HepG2 (cell line): ENCODE data around the gene MED20. TPM values are rescaled to one million over a fixed set of nuclear protein-coding genes. Genes with fewer than 3 reads are reported as not detected.
A peak's percentile ranks its signal among the peaks of the same experiment; 100 is the strongest.

Source experiments
- ARHGAP35 ChIP-seq: sonication (generic); formaldehyde crosslinking; IDR thresholded peaks from 2 replicates; pipeline ENCODE4 v1.9.0; 2022; ENCODE audit warnings: mild to moderate bottlenecking, inconsistent platforms, moderate library complexity, missing genetic modification reagents, borderline replicate concordance
- ARNT2 ChIP-seq: sonication (generic); formaldehyde crosslinking; IDR thresholded peaks from 2 replicates; pipeline ENCODE4 v1.8.0; 2022; ENCODE audit warnings: mild to moderate bottlenecking, low read depth, missing genetic modification reagents, moderate library complexity
- ASH2L ChIP-seq: fragments of 300-600, 200-600 bp; sonication (generic); IDR thresholded peaks from 2 replicates; pipeline ENCODE4 v1.7.0; 2017; ENCODE audit warnings: low read depth, mild to moderate bottlenecking, moderate library complexity, mixed read lengths, low read length; ENCODE audit not compliant: insufficient read length
- CHD4 ChIP-seq: fragments of 200-600 bp; sonication (generic); IDR thresholded peaks from 2 replicates; pipeline ENCODE4 v1.7.0; 2017; ENCODE audit warnings: mild to moderate bottlenecking, low read length, borderline replicate concordance
- HNRNPLL ChIP-seq: fragments of 200-400 bp; formaldehyde crosslinking; IDR thresholded peaks from 2 replicates; pipeline ENCODE4 v1.6.1; 2017; ENCODE audit warnings: mild to moderate bottlenecking, low read depth, low read length; ENCODE audit not compliant: poor library complexity, severe bottlenecking
- MED13 ChIP-seq: sonication (generic); formaldehyde crosslinking; IDR thresholded peaks from 2 replicates; pipeline ENCODE4 v1.5.0; 2020; ENCODE audit warnings: missing genetic modification reagents
- MTA3 ChIP-seq: sonication (generic); formaldehyde crosslinking; IDR thresholded peaks from 2 replicates; pipeline ENCODE4 v1.4.0; 2020; ENCODE audit warnings: missing genetic modification reagents
- MYC ChIP-seq: sonication (generic); formaldehyde crosslinking; IDR thresholded peaks from 2 replicates; pipeline ENCODE4 v1.9.0; 2021; ENCODE audit warnings: missing genetic modification reagents, borderline replicate concordance
- SIX1 ChIP-seq: sonication (generic); formaldehyde crosslinking; IDR thresholded peaks from 2 replicates; pipeline ENCODE4 v1.4.0; 2020; ENCODE audit warnings: missing genetic modification reagents, borderline replicate concordance
- YEATS4 ChIP-seq: sonication (generic); formaldehyde crosslinking; IDR thresholded peaks from 2 replicates; pipeline ENCODE4 v1.4.0; 2020; ENCODE audit warnings: missing genetic modification reagents, borderline replicate concordance
- ZBTB20 ChIP-seq: sonication (generic); formaldehyde crosslinking; IDR thresholded peaks from 2 replicates; pipeline ENCODE4 v1.8.1; 2023; ENCODE audit warnings: missing genetic modification reagents, low read depth, mild to moderate bottlenecking, borderline replicate concordance
- ZNF317 ChIP-seq: sonication (generic); formaldehyde crosslinking; IDR thresholded peaks from 2 replicates; pipeline ENCODE4 v1.5.0; 2020; ENCODE audit warnings: mild to moderate bottlenecking, missing genetic modification reagents
- ZNF460 ChIP-seq: sonication (generic); formaldehyde crosslinking; IDR thresholded peaks from 2 replicates; pipeline ENCODE4 v1.5.1; 2020; ENCODE audit warnings: missing genetic modification reagents, mild to moderate bottlenecking, borderline replicate concordance
- ZNF570 ChIP-seq: sonication (generic); formaldehyde crosslinking; IDR thresholded peaks from 2 replicates; pipeline ENCODE4 v1.4.0; 2020; ENCODE audit warnings: mild to moderate bottlenecking, missing genetic modification reagents, borderline replicate concordance
- ZNF607 ChIP-seq: sonication (generic); formaldehyde crosslinking; IDR thresholded peaks from 2 replicates; pipeline ENCODE4 v1.5.1; 2020; ENCODE audit warnings: missing genetic modification reagents, mild to moderate bottlenecking, borderline replicate concordance
- ZNF704 ChIP-seq: sonication (generic); formaldehyde crosslinking; IDR thresholded peaks from 2 replicates; pipeline ENCODE4 v1.8.1; 2023; ENCODE audit warnings: mild to moderate bottlenecking, inconsistent platforms, moderate library complexity, missing genetic modification reagents, borderline replicate concordance
- polyA plus RNA-seq, 8 experiments: library from polyadenylated mRNA; depleted of rRNA in 3 of 8; stranded (reverse) in 7 of 8; unstranded in 1 of 8; fragments of >200 nt; fragmentation: Illumina TruSeq in 4 of 8; extraction: Trizol in 4 of 8; gene quantifications; 2 replicates each; pipeline versions ENCODE4 v1.2.1 to v1.2.3, GENCODE V29; 2011 to 2016; ENCODE audit warnings: low read depth in 4 of 8, missing spikeins in 1 of 8, mixed read lengths in 1 of 8; ENCODE audit not compliant: insufficient read depth in 1 of 8
- total RNA-seq, 5 experiments: library from RNA; depleted of rRNA; stranded (reverse); fragments of >200 nt; fragmentation: Illumina TruSeq; extraction: Trizol; gene quantifications; 2 replicates each; pipeline ENCODE4 v1.2.3, GENCODE V29; 2016; ENCODE audit warnings: low read depth in 1 of 5
- TF ChIP-seq, protein P1 (sequence below): sonication (generic); formaldehyde crosslinking; IDR thresholded peaks from 2 replicates; pipeline ENCODE4 v1.4.0; 2020; ENCODE audit warnings: mild to moderate bottlenecking, missing genetic modification reagents
- TF ChIP-seq, protein P2 (sequence below): sonication (generic); formaldehyde crosslinking; IDR thresholded peaks from 2 replicates; pipeline ENCODE4 v1.4.0; 2020; ENCODE audit warnings: mild to moderate bottlenecking, missing genetic modification reagents, borderline replicate concordance

MED20 gene
- total and polyA plus RNA-seq, 2 of the 13 experiments (the other 11 are each of a cell fraction or from before 2014, with no cell fraction given) = 28.1 to 41.1 TPM

DNA sequence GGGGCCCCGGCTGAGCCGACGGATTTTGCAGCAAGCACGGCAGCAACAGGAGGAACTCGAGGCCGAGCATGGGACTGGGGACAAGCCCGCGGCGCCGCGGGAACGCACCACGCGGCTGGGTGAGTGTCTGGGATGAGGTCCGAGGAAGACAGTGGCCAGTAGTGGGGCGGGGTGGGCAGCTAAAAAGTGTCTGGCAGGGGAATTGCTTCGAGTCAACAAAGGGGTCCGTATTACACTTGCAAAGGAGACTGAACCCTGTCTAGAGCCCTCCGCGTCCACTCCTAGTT, 716 bp upstream of the MED20 start (continued):
- TF ChIP-seq, protein P1, sequence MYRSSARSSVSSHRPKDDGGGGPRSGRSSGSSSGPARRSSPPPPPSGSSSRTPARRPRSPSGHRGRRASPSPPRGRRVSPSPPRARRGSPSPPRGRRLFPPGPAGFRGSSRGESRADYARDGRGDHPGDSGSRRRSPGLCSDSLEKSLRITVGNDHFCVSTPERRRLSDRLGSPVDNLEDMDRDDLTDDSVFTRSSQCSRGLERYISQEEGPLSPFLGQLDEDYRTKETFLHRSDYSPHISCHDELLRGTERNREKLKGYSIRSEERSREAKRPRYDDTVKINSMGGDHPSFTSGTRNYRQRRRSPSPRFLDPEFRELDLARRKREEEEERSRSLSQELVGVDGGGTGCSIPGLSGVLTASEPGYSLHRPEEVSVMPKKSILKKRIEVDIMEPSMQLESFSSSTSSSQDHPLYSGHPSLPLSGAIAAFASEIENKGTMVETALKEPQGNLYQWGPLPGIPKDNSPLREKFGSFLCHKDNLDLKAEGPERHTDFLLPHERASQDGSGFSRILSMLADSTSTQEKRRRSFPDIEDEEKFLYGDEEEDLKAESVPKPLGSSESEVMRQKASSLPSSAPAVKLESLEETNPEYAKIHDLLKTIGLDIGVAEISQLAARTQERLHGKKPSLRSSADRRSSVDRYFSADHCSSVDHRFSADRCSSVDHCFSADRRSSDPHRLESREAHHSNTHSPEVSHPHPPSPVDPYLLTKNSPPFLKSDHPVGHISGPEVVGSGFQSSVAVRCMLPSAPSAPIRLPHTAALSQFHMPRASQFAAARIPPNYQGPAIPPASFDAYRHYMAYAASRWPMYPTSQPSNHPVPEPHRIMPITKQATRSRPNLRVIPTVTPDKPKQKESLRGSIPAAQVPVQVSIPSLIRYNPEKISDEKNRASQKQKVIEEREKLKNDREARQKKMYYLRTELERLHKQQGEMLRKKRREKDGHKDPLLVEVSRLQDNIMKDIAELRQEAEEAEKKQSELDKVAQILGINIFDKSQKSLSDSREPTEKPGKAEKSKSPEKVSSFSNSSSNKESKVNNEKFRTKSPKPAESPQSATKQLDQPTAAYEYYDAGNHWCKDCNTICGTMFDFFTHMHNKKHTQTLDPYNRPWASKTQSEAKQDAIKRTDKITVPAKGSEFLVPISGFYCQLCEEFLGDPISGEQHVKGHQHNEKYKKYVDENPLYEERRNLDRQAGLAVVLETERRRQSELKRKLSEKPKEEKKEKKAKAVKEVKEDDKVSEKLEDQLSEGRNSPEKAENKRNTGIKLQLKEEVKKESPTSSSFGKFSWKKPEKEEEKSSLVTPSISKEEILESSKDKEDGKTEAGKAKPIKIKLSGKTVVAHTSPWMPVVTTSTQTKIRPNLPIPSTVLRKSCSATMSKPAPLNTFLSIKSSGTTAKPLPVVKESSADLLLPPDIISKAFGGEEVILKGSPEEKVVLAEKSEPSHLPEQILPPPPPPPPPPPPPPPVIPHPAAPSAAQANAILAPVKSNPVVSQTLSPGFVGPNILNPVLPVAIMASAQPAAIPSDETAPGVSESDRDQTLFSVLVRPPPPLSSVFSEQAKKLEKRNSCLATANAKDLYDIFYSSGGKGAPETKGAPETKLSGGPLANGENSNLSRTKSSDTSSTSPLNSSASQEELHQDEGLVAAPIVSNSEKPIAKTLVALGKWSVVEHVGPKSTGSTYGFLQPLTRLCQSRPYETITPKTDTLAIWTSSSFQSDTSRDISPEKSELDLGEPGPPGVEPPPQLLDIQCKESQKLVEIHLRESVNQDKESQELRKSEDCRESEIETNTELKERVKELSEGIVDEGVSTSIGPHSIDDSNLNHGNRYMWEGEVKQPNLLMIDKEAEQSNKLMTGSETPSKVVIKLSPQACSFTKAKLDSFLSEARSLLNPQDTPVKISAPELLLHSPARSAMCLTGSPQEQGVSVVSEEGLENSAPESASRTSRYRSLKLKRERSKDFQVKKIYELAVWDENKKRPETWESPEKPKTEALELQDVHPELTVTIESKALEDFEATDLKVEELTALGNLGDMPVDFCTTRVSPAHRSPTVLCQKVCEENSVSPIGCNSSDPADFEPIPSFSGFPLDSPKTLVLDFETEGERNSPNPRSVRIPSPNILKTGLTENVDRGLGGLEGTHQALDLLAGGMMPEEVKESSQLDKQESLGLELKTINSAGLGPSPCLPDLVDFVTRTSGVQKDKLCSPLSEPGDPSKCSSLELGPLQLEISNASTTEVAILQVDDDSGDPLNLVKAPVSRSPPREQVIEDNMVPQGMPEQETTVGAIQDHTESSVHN = no peak
- no peak for TF ChIP-seq ZBTB20
- TF ChIP-seq ARNT2 (CRISPR knock-in tag) = no peak; the same call in 1 of the 2 replicates
- no peak for TF ChIP-seq ZNF317 (CRISPR knock-in tag)
- TF ChIP-seq ASH2L = peak; percentile 48
- no peak for TF ChIP-seq ARHGAP35 (CRISPR knock-in tag)
- TF ChIP-seq MYC (CRISPR knock-in tag) = peak; percentile 20; the same call in 1 of the 2 replicates
- no peak for TF ChIP-seq YEATS4
- TF ChIP-seq MED13 (CRISPR knock-in tag) = no peak
- TF ChIP-seq, protein P2, sequence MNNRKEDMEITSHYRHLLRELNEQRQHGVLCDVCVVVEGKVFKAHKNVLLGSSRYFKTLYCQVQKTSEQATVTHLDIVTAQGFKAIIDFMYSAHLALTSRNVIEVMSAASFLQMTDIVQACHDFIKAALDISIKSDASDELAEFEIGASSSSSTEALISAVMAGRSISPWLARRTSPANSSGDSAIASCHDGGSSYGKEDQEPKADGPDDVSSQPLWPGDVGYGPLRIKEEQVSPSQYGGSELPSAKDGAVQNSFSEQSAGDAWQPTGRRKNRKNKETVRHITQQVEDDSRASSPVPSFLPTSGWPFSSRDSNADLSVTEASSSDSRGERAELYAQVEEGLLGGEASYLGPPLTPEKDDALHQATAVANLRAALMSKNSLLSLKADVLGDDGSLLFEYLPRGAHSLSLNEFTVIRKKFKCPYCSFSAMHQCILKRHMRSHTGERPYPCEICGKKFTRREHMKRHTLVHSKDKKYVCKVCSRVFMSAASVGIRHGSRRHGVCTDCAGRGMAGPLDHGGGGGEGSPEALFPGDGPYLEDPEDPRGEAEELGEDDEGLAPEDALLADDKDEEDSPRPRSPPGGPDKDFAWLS (CRISPR knock-in tag) = no peak
- TF ChIP-seq SIX1 (CRISPR knock-in tag) = no peak
- no peak for TF ChIP-seq ZNF704
- TF ChIP-seq HNRNPLL = no peak
- TF ChIP-seq CHD4 = no peak
- TF ChIP-seq MTA3 (CRISPR knock-in tag) = no peak
- TF ChIP-seq ZNF607 (CRISPR knock-in tag) = 0 out of 2 replicates have a peak, but pooled peaks have one; percentile 17
- no peak for TF ChIP-seq ZNF570 (CRISPR knock-in tag)
- no peak for TF ChIP-seq ZNF460 (CRISPR knock-in tag)
